GOT3 (cell line): ENCODE measurements around the gene CLCN2.
A peak's percentile ranks its signal among the peaks of the same experiment; 100 is the strongest.

Experiments
- DNase-seq: peaks from one replicate; lab custom pipeline; 2025; ENCODE audit warnings: mixed read lengths; lab: John Stamatoyannopoulos, UW

CLCN2 gene

GRCh38 chr3:184325269-184325668, 36.1 kb downstream of the CLCN2 start:
- DNase-seq, result no peak

GRCh38 chr3:184323696-184324095, 37.7 kb downstream of the CLCN2 start:
- DNase-seq, result no peak

GRCh38 chr3:184322731-184323487, 38.5 kb downstream of the CLCN2 start:
- DNase-seq, result no peak

- no peak for DNase-seq
These were observed 39.7 kb downstream of the CLCN2 start for GRCh38 chr3:184321666-184322065.

GRCh38 chr3:184320104-184320445, 41.3 kb downstream of the CLCN2 start:
- peak; percentile 92 for DNase-seq

- DNase-seq, result no peak
These were observed 44.2 kb downstream of the CLCN2 start for GRCh38 chr3:184317201-184317600.

GRCh38 chr3:184316792-184317191, 44.6 kb downstream of the CLCN2 start:
- DNase-seq, result no peak

- DNase-seq, result no peak
These were observed 45.3 kb downstream of the CLCN2 start for GRCh38 chr3:184315871-184316661.

GRCh38 chr3:184315543-184315867, 45.9 kb downstream of the CLCN2 start:
- DNase-seq, result no peak

GRCh38 chr3:184314700-184315542, 46.5 kb downstream of the CLCN2 start:
- peak; percentile 37 for DNase-seq

- peak; percentile 92 for DNase-seq
These were observed 47.1 kb downstream of the CLCN2 start, which contains the start of gene EIF4G1 for GRCh38 chr3:184314363-184314699. Gene EIF4G1 (plus strand): TSS chr3:184314606. CDS start chr3:184315797, 1,191 bp downstream.

- DNase-seq, result no peak
These were observed 49.8 kb downstream of the CLCN2 start for GRCh38 chr3:184311633-184312032.

- DNase-seq, result no peak
These were observed 52.7 kb downstream of the CLCN2 start for GRCh38 chr3:184308744-184309143.

- no peak for DNase-seq
These were observed 53.5 kb downstream of the CLCN2 start for GRCh38 chr3:184307915-184308314.

- no peak for DNase-seq
These were observed 54.9 kb downstream of the CLCN2 start for GRCh38 chr3:184306341-184306972.

- no peak for DNase-seq
These were observed 55.8 kb downstream of the CLCN2 start for GRCh38 chr3:184305577-184305976.

- DNase-seq, result no peak
These were observed 61.1 kb downstream of the CLCN2 start for GRCh38 chr3:184300378-184300720.

- DNase-seq, result no peak
These were observed 61.7 kb downstream of the CLCN2 start for GRCh38 chr3:184299488-184300377.

GRCh38 chr3:184298759-184299487, 62.5 kb downstream of the CLCN2 start, which contains the start of gene PSMD2:
Gene PSMD2 (plus strand): TSS chr3:184299241. CDS start chr3:184299267, 26 bp downstream.
- DNase-seq, result peak; percentile 98

GRCh38 chr3:184296616-184297015, 64.8 kb downstream of the CLCN2 start:
- DNase-seq, result no peak
